Chondrocyte (in vitro differentiated cells): Measurements from ENCODE around the gene GNAQ. TPM values are rescaled to one million over a fixed set of nuclear protein-coding genes. Genes with fewer than 3 reads are reported as not detected.

Source experiments
- DNase-seq: peaks from one replicate; pipeline ENCODE4 v3.0.0; 2021; ENCODE audit warnings: mixed read lengths, low spot score
- H3K27ac Mint-ChIP-seq: one replicate; pipeline ENCODE4 v1.8.0; 2021; ENCODE audit warnings: mild to moderate bottlenecking, moderate library complexity, mixed read lengths; ENCODE audit not compliant: unreplicated experiment
- H3K27me3 Mint-ChIP-seq: 2 replicates; pipeline ENCODE4 v1.8.0; 2021; ENCODE audit warnings: low read depth, mixed read lengths
- H3K36me3 Mint-ChIP-seq: 2 replicates; pipeline ENCODE4 v1.8.0; 2021; ENCODE audit warnings: low read depth, mixed read lengths
- H3K4me1 Mint-ChIP-seq: 2 replicates; pipeline ENCODE4 v1.8.0; 2021; ENCODE audit warnings: low read depth, mild to moderate bottlenecking, mixed read lengths
- H3K4me3 Mint-ChIP-seq: one replicate; pipeline ENCODE4 v1.8.0; 2021; ENCODE audit warnings: mild to moderate bottlenecking, moderate library complexity, mixed read lengths; ENCODE audit not compliant: unreplicated experiment
- H3K9me3 Mint-ChIP-seq: 2 replicates; pipeline ENCODE4 v1.8.0; 2021; ENCODE audit warnings: low read depth, mixed read lengths
- total RNA-seq: library from RNA; stranded (reverse); gene quantifications from 3 replicates; pipeline ENCODE4 v1.2.1, GENCODE V29; 2021
- TF ChIP-seq, protein P1 (sequence below): fragments of 200-600 bp; sonication (generic); IDR thresholded peaks from 2 replicates; pipeline ENCODE4 v1.5.0; 2021; ENCODE audit warnings: antibody characterized with exemption, mild to moderate bottlenecking, moderate library complexity

GNAQ gene
- total RNA-seq, 1 donor from 2014 or later, result 87.0 TPM

DNA sequence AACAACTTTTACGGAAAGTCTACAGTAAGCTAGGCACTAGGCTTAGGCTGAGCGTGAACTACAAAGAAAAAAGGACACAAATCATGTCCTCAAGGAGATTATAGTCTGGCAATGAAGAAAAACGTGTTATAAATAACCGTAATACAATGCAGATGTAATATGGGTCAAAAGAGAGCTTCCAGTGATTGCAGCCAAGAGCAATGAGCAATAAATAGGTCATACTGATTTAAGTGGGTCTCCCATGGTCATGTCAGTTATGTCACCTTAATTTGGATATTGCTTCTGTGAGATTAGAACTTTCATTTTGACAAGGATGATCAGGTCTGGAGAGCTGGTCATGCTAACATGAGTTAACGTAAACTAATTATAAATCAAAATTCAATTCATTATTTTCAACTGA, 224.9 kb downstream of the GNAQ start:
- TF ChIP-seq, protein P1, sequence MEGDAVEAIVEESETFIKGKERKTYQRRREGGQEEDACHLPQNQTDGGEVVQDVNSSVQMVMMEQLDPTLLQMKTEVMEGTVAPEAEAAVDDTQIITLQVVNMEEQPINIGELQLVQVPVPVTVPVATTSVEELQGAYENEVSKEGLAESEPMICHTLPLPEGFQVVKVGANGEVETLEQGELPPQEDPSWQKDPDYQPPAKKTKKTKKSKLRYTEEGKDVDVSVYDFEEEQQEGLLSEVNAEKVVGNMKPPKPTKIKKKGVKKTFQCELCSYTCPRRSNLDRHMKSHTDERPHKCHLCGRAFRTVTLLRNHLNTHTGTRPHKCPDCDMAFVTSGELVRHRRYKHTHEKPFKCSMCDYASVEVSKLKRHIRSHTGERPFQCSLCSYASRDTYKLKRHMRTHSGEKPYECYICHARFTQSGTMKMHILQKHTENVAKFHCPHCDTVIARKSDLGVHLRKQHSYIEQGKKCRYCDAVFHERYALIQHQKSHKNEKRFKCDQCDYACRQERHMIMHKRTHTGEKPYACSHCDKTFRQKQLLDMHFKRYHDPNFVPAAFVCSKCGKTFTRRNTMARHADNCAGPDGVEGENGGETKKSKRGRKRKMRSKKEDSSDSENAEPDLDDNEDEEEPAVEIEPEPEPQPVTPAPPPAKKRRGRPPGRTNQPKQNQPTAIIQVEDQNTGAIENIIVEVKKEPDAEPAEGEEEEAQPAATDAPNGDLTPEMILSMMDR, result no peak
- peak overlapping the region; percentile 9 for H3K27ac Mint-ChIP-seq
- no peak overlapping the region for H3K4me3 Mint-ChIP-seq
- no peak for DNase-seq
- peaks cover 3% of the 10 kb centered on the region for H3K9me3 Mint-ChIP-seq
- H3K27me3 Mint-ChIP-seq, result no peaks in the 10 kb centered on the region
- H3K4me1 Mint-ChIP-seq, result peaks cover 19% of the 10 kb centered on the region
- peaks cover 7% of the 10 kb centered on the region for H3K36me3 Mint-ChIP-seq

DNA sequence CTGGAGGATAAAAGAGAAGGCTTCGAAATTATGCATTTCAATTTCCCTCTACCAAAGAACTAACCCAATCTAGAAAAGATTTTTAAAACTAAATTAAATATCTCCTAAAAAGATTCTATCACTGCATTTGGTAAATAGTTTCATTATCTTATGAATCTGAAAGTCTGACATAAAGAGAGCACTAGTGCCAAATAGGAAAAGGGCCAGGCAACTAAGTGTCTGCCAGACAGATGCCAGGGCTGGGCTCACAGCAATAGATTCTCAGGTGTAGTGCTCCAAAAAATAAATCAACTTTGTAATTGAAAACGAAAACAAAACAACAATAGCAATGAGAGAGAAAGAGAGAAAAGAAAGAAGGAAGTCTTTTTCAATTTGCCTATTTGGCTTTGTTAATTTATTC, 225.8 kb downstream of the GNAQ start:
- no peak for DNase-seq
- Mint-ChIP-seq H3K36me3 (peaks cover 7% of the 10 kb centered on the region), H3K27ac (no peak overlapping the region), H3K4me1 (peaks cover 19% of the 10 kb centered on the region), H3K27me3 (no peaks in the 10 kb centered on the region), H3K9me3 (peaks cover 3% of the 10 kb centered on the region), H3K4me3 (no peak overlapping the region)
- TF ChIP-seq, protein P1, result no peak

DNA sequence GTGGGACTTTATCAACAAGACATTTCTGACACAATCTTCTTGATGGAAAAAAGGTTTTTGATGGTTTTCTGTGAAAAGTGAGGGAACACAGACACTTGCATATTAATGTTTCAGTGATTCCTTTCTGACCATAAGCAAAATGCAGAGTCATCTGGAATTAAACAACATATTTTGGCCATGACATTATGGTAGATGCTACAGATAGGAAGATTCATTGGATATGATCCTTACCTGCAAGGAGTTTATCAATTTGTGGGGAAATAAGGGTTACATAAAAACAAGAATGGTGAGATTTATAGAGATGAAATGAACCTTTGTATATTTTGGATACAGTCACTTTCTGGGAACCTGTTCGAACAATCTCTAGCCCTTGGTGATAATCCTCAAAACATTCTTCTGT, 228.2 kb downstream of the GNAQ start:
- Mint-ChIP-seq H3K36me3 (peaks cover 5% of the 10 kb centered on the region), H3K4me3 (no peak overlapping the region), H3K27me3 (no peaks in the 10 kb centered on the region), H3K4me1 (peaks cover 22% of the 10 kb centered on the region), H3K27ac (no peak overlapping the region), H3K9me3 (peaks cover 3% of the 10 kb centered on the region)
- DNase-seq, result no peak
- TF ChIP-seq, protein P1, result no peak

DNA sequence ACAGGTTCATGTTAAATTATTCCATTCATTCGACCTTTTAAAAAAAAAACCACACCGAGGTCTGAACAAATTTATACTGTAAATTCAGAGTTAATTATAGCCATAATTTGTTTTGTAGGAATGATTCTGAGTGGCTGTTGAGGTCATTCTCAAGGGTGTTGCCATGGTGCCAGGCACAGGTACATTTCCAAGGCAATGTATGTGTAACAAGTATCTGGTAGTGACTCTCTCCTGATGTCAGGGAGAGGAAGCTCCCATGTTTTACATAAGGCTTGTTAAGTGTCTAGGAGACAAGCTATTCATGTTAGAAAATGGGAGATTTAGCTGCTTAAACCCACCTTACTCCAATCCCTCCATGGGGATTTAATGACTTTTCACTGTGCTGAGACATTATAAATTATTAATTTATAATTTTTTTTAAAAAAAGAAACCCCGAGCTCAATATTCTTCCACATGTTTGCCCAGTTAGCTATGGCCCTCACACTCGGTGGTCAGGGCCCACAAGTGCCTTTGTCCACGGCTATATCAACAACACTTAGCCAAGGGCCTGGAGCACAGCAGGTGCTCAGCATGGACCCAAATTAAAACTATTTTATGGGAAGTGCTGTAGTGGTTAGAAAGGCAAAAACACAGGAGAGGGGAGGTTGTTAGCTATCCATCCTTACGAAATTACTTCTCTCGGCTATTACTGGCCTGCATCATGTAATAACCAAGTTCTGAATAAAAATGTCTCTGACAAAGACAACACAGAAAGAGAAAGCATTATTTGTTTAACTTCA, 228.9 kb downstream of the GNAQ start:
- Mint-ChIP-seq H3K27ac (no peak overlapping the region), H3K4me1 (peaks cover 29% of the 10 kb centered on the region), H3K4me3 (no peak overlapping the region), H3K36me3 (peaks cover 4% of the 10 kb centered on the region), H3K9me3 (peaks cover 3% of the 10 kb centered on the region), H3K27me3 (no peaks in the 10 kb centered on the region)
- TF ChIP-seq, protein P1, result no peak
- DNase-seq, result no peak

DNA sequence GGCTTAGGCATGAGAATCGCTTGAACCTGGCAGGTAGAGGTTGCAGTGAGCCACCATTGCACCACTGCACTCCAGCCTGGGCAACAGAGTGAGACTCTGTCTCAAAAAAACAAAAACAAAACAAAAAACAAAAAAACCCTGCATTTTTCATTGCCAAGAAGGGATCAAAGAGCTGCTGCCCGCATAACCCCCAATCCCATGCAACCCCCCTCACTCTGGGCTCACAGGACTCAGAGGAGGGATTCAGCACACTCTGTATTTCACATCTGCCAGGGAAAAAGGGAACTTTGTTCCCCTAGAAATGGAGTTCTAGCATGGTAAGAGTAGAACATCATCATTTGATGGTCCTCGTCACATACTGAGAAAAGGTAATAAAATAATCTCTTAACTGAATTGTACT, 229.5 kb downstream of the GNAQ start:
- H3K4me3 Mint-ChIP-seq, result no peak overlapping the region
- H3K36me3 Mint-ChIP-seq, result peaks cover 4% of the 10 kb centered on the region
- H3K27ac Mint-ChIP-seq, result no peak overlapping the region
- H3K9me3 Mint-ChIP-seq, result peaks cover under 1% of the 10 kb centered on the region
- H3K4me1 Mint-ChIP-seq, result peaks cover 28% of the 10 kb centered on the region
- no peaks in the 10 kb centered on the region for H3K27me3 Mint-ChIP-seq
- TF ChIP-seq, protein P1, result no peak
- no peak for DNase-seq
